GM13977 (cell line): Measurements from ENCODE around the gene LRMDA.

Experiments used
- DNase-seq: peaks from one replicate; pipeline ENCODE4 v3.0.0; 2012; ENCODE audit warnings: low spot score
- CTCF ChIP-seq: IDR thresholded peaks from 2 replicates; pipeline ENCODE4 v1.5.1; 2012; ENCODE audit warnings: mild to moderate bottlenecking, control low read depth; ENCODE audit not compliant: insufficient read depth; ENCODE audit errors: extremely low read depth, missing control alignments
- in situ Hi-C: fragments of 300-500 bp; cut with MboI; formaldehyde crosslinking; loops from one replicate; pipeline ENCODE4 v1.12.0; 2022; ENCODE audit warnings: low sequenced_read_pairs, low pct_unique_long_range_greater_than_20kb, mixed read lengths, inconsistent platforms; ENCODE audit not compliant: unreplicated experiment

Gene LRMDA

GRCh38 chr10:75926763-75927162 is 495.3 kb downstream of the LRMDA start:
- no peak for TF ChIP-seq CTCF
- in situ Hi-C loops: no loop called here
- no peak for DNase-seq

DNA sequence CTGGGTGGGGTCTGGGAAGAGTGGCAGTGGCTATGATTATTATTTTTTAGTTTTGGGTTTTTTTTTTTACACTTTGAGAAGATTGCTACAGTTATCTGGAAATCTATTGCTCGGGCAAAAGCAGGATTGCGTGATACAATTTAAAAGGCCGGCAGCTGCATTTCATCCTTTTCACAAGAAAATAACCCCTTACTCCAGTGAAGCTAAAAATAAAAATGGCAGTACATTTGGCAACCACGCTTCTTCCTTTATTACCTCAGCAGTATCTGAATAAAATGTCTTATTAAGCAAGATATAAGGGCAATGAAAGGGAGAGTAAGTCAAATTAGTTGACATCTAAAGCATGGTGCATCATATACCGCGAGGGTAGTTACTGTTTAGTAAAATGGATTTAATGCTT is 496.8 kb downstream of the LRMDA start:
- TF ChIP-seq CTCF: no peak
- in situ Hi-C loops: no loop called here
- no peak for DNase-seq

DNA sequence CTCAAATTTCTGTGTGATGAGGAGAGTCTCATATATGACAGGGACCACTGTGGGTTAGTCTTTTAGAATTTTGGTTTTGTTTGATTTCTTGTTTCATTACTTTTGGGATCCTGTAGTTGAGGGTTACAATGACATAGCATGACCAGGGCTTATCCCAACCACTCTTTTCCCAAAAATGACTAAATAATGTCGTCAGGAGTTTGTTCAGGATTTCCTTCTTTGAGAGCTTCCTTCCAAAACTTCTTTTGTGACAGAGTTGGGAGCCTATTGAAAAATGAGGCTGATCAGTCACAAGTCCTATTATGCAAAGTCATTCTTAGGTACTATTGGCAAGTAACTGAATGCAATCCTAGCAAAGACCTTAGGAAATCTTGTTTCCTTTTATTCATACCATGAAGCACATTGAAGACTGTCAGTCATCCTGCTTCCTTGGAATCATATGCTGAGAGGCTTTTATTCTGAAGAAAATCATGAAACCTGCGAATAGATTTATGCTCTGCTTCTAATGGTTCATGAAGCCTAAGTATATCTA is 498.3 kb downstream of the LRMDA start:
- in situ Hi-C loops: no loop called here
- no peak for TF ChIP-seq CTCF
- DNase-seq: no peak

- in situ Hi-C loops: no loop called here
- no peak for TF ChIP-seq CTCF
- DNase-seq: no peak
These were observed 501.5 kb downstream of the LRMDA start for GRCh38 chr10:75932921-75933320.

DNA sequence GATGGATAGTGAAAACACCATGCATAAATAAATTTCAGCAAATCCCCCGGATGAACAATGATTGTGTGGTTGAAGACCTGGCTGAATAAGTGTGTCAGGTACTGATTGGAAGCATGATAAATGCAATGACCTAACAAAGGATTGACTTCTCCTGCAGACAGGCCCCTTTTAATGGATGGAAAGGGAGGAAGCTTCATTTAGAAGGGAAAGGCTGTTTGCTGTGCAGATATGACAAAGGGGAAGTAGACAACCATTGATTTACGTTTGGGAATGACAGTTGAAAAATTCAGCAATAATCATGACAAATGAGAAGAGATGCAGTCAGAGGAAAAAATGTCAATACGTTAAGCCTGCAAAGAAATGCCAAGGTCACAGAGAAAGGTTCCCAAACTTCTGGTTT is 503.8 kb downstream of the LRMDA start:
- DNase-seq: no peak

GRCh38 chr10:75935650-75936400 is 504.4 kb downstream of the LRMDA start:
- no peak for TF ChIP-seq CTCF
- in situ Hi-C loops: no loop called here
- no peak for DNase-seq

More for the DNA sequence above, 503.8 kb downstream of the LRMDA start:
- TF ChIP-seq CTCF: no peak
- in situ Hi-C loops: no loop called here
